Neural cell (in vitro differentiated cells): ENCODE results near the gene JPH4. TPM values are rescaled to one million over a fixed set of nuclear protein-coding genes. Genes with fewer than 3 reads are reported as not detected.

ENCODE experiments used
- H2AFZ ChIP-seq: fragments of 200-600, 300-800 bp; sonication (generic), shearing (Covaris generic); 2 replicates; pipeline ENCODE4 v1.6.0; 2014; ENCODE audit warnings: low read depth, mild to moderate bottlenecking, antibody characterized with exemption, low read length, moderate library complexity
- H3F3A ChIP-seq: fragments of 200-600 bp; shearing (Covaris generic); 2 replicates; pipeline ENCODE4 v1.6.1; 2016; ENCODE audit warnings: mild to moderate bottlenecking, moderate library complexity, mixed read lengths, antibody characterized with exemption, low read length; ENCODE audit not compliant: insufficient read depth, poor library complexity, severe bottlenecking
- H3K27ac ChIP-seq: fragments of 200-600, 300-800 bp; sonication (generic), shearing (Covaris generic); 2 replicates; pipeline ENCODE4 v1.5.1; 2014; ENCODE audit warnings: mild to moderate bottlenecking, low read length, moderate library complexity
- H3K27me3 ChIP-seq: fragments of 300-800, 200-600 bp; sonication (generic), shearing (Covaris generic); 2 replicates; pipeline ENCODE4 v1.6.0; 2014; ENCODE audit warnings: mild to moderate bottlenecking, low read depth, low read length, moderate library complexity; ENCODE audit not compliant: insufficient read depth
- H3K36me3 ChIP-seq: fragments of 300-800, 200-600 bp; sonication (generic), shearing (Covaris generic); 2 replicates; pipeline ENCODE4 v1.5.1; 2014; ENCODE audit warnings: mild to moderate bottlenecking, antibody characterized with exemption, low read length, moderate library complexity; ENCODE audit not compliant: insufficient read depth
- H3K4me2 ChIP-seq: fragments of 300-800, 200-600 bp; sonication (generic), shearing (Covaris generic); 2 replicates; pipeline ENCODE4 v1.6.0; 2014; ENCODE audit warnings: mild to moderate bottlenecking, low read length
- H3K4me3 ChIP-seq: fragments of 300-800, 200-600 bp; sonication (generic), shearing (Covaris generic); 2 replicates; pipeline ENCODE4 v1.5.1; 2014; ENCODE audit warnings: mild to moderate bottlenecking, low read length, moderate library complexity
- H3K79me2 ChIP-seq: fragments of 200-600 bp; shearing (Covaris generic); replicated peaks from 2 replicates; pipeline ENCODE4 v1.6.0; 2014; ENCODE audit warnings: mild to moderate bottlenecking, low read length, moderate library complexity; ENCODE audit not compliant: insufficient read depth
- H3K9ac ChIP-seq: fragments of 300-800, 200-600 bp; sonication (generic), shearing (Covaris generic); 2 replicates; pipeline ENCODE4 v1.6.1; 2016; ENCODE audit warnings: mild to moderate bottlenecking, low read length, mixed read lengths
- H3K9me2 ChIP-seq: fragments of 200-600 bp; shearing (Covaris generic); 2 replicates; pipeline ENCODE4 v1.6.1; 2016; ENCODE audit warnings: mild to moderate bottlenecking, low read length, mixed read lengths; ENCODE audit not compliant: insufficient read depth
- H3K9me3 ChIP-seq: fragments of 200-600, 300-800 bp; sonication (generic), shearing (Covaris generic); 2 replicates; pipeline ENCODE4 v1.6.1; 2016; ENCODE audit warnings: mild to moderate bottlenecking, mixed run types, low read length, moderate library complexity, mixed read lengths
- H4K20me1 ChIP-seq: fragments of 200-600 bp; shearing (Covaris generic); 2 replicates; pipeline ENCODE4 v1.6.1; 2016; ENCODE audit warnings: mild to moderate bottlenecking, mixed run types; ENCODE audit not compliant: insufficient read depth
- CTCF ChIP-seq: fragments of 450-650 bp; IDR thresholded peaks from 2 replicates; pipeline ENCODE4 v1.5.1; 2014; ENCODE audit warnings: antibody characterized with exemption, mild to moderate bottlenecking, moderate library complexity; ENCODE audit not compliant: poor library complexity, severe bottlenecking
- EP300 ChIP-seq: fragments of 450-650 bp; conservative IDR thresholded peaks from 2 replicates; pipeline ENCODE4 v1.6.1; 2014; ENCODE audit warnings: antibody characterized with exemption, mild to moderate bottlenecking, moderate library complexity; ENCODE audit not compliant: poor library complexity, severe bottlenecking
- EZH2 ChIP-seq: fragments of 200-600, 300-800 bp; shearing (Covaris generic), sonication (generic); IDR thresholded peaks from 2 replicates; pipeline ENCODE4 v1.6.1; 2014; ENCODE audit warnings: antibody characterized with exemption, low read length, borderline replicate concordance, mild to moderate bottlenecking; ENCODE audit not compliant: insufficient read depth, poor library complexity, severe bottlenecking
- MXI1 ChIP-seq: fragments of 450-650 bp; conservative IDR thresholded peaks from 2 replicates; pipeline ENCODE4 v1.6.1; 2014; ENCODE audit warnings: antibody characterized with exemption, mild to moderate bottlenecking; ENCODE audit not compliant: poor library complexity, severe bottlenecking
- POLR2AphosphoS5 ChIP-seq: IDR thresholded peaks from 2 replicates; pipeline ENCODE4 v1.6.1; 2012
- RAD21 ChIP-seq: fragments of 450-650 bp; conservative IDR thresholded peaks from 2 replicates; pipeline ENCODE4 v1.6.1; 2014; ENCODE audit warnings: antibody characterized with exemption, mild to moderate bottlenecking, moderate library complexity
- REST ChIP-seq: IDR thresholded peaks from 2 replicates; pipeline ENCODE4 v1.6.1; 2012; ENCODE audit warnings: borderline replicate concordance
- SMC3 ChIP-seq: fragments of 450-650 bp; conservative IDR thresholded peaks from 2 replicates; pipeline ENCODE4 v1.6.1; 2014; ENCODE audit warnings: antibody characterized with exemption, mild to moderate bottlenecking, moderate library complexity; ENCODE audit not compliant: poor library complexity
- TAF1 ChIP-seq: IDR thresholded peaks from 2 replicates; pipeline ENCODE4 v1.6.1; 2012; ENCODE audit warnings: low read depth
- polyA plus RNA-seq: library from polyadenylated mRNA; depleted of rRNA; stranded (reverse); fragments of >200 nt; gene quantifications from 2 replicates; pipeline ENCODE4 v1.2.3, GENCODE V29; 2014

The JPH4 gene
- polyA plus RNA-seq, 1 donor from 2014 or later, result 68.2 TPM

GRCh38 chr14:23573384-23574015 is 5.1 kb downstream of the JPH4 start:
- Histone ChIP-seq H3K9me2 (no peaks in the 10 kb centered on the region), H3K79me2 (peaks cover 25% of the 10 kb centered on the region), H3F3A (no peaks in the 10 kb centered on the region), H3K27me3 (no peaks in the 10 kb centered on the region), H3K36me3 (no peaks in the 10 kb centered on the region), H3K9ac (no peak overlapping the region), H2AFZ (no peak overlapping the region), H3K27ac (no peak overlapping the region), H3K4me2 (peak overlapping the region; percentile 25), H4K20me1 (peaks cover 7% of the 10 kb centered on the region), H3K4me3 (peak overlapping the region; percentile 49), H3K9me3 (no peaks in the 10 kb centered on the region)
- TF ChIP-seq EP300 (no peak), REST (no peak), RAD21 (no peak), SMC3 (no peak), CTCF (no peak), TAF1 (no peak), EZH2 (no peak), POLR2AphosphoS5 (no peak), MXI1 (no peak)

GRCh38 chr14:23572836-23573235 is 5.8 kb downstream of the JPH4 start:
- Histone ChIP-seq H4K20me1 (peaks cover 7% of the 10 kb centered on the region), H2AFZ (no peak overlapping the region), H3K9ac (no peak overlapping the region), H3K27me3 (no peaks in the 10 kb centered on the region), H3K4me2 (no peak overlapping the region), H3K79me2 (peaks cover 18% of the 10 kb centered on the region), H3K27ac (no peak overlapping the region), H3K9me2 (no peaks in the 10 kb centered on the region), H3K4me3 (no peak overlapping the region), H3F3A (no peaks in the 10 kb centered on the region), H3K36me3 (no peaks in the 10 kb centered on the region), H3K9me3 (no peaks in the 10 kb centered on the region)
- TF ChIP-seq RAD21 (no peak), EP300 (no peak), MXI1 (no peak), EZH2 (no peak), CTCF (no peak)
